OCI-M2 (cell line): ENCODE measurements around the gene SLC48A1.

Experiments
- DNase-seq: peaks from one replicate; lab custom pipeline; 2025; ENCODE audit not compliant: unreplicated experiment; lab: John Stamatoyannopoulos, UW

SLC48A1 gene

DNA sequence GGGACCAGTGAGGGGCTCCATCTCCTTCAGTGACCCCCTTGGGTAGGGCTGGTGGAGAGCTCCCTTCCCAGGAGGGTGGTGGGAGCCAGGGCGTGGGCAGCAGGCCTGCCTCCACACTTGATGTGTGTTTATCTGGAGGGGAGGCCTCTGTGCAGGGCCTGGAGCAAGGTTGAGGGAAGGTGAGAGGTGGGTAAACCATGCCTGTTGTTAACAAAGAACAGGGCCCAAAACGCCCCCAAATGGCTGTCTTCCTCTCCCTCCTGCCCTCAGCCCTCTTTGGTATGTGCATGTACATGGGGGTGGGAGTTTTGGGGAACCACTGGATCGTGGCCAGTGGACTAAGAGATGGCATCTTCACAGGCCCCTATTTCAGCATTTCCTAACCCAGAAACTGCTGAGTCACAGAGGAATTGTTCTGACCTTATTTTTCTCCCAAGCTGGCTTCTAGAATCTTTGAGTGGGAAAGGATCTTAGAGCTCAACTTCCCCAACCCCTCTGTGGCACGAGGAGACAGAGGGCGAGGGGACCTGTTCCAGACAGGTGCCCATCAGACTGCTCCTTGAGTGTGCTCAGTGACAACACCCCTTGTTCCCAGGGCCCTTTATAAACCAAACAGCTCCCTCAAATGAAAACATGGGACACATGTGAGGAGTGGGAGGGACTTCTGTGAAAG is 3.6 kb downstream of the SLC48A1 start:
- no peak for DNase-seq

DNA sequence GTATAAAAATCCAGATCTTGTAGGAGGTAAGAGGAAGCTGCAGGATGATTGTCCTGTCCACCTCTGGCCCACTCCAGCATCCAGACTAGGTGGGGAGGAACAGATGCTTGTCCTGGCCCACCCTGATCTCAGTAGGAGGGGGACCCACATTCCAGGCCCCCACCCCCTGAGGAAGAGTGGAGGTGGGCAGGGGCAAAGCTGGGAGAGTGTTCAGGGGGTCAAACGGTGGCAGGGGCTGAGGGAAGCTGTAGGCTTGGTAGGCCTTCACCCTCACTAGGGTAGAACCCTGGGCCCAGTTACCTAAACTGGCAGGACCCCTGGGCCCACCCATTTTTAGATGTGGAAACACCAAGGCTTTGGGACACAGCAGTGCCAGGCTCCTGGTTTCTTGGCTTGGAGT is 4.1 kb downstream of the SLC48A1 start:
- no peak for DNase-seq

DNA sequence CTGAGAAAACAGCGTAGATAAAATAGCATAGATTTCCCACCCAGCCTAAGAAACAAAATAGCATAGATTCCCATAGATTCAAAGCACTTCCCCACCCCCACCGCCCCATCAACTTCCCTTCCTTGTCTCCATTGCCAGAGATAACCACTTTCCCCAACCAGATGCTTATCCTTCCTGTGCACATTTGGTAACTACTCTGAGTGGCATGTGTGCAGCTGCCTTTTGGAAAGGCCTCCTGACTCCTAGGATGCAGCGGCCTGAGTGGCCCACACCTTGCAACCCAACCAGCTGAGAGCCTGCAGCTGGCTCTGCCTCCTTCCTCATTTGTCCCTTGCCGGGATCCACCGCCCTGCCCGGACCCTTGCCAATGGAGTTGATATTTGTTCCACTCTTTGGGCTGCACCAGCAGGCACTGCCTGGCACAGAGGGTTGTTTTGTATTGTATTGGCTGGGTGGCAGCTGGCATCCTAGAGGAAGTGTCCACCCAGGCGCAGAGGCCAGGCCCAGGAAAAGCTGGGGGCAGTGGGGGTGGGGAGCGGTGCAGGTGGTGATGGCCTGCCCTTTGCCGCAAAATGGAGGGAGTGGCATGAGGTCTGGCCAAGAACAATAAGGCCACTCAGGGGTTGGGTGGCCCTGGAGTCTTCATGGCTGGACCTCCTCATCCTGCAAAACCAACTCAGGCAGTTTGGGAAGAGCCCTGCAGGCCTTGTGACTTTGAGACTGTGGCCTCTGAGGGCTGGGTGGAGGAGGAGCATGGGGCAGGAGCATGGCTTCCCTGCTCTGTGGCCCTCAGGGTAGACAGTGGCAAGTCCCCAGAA is 4.9 kb downstream of the SLC48A1 start:
- DNase-seq = peak; percentile 64

DNA sequence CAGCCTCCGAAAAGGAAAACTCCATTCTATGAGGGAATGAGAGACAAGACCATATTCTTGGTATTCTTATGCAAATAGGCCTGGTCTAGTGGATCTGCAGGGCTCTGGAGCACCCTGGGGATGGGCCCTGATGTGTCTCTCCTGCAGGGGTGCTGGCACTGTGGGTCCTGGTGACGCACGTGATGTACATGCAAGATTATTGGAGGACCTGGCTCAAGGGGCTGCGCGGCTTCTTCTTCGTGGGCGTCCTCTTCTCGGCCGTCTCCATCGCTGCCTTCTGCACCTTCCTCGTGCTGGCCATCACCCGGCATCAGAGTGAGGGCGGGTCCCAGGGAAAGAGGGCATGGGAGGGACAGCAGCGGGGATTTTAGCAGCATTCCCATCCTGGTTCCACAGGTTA is 5.8 kb downstream of the SLC48A1 start:
- DNase-seq = no peak

DNA sequence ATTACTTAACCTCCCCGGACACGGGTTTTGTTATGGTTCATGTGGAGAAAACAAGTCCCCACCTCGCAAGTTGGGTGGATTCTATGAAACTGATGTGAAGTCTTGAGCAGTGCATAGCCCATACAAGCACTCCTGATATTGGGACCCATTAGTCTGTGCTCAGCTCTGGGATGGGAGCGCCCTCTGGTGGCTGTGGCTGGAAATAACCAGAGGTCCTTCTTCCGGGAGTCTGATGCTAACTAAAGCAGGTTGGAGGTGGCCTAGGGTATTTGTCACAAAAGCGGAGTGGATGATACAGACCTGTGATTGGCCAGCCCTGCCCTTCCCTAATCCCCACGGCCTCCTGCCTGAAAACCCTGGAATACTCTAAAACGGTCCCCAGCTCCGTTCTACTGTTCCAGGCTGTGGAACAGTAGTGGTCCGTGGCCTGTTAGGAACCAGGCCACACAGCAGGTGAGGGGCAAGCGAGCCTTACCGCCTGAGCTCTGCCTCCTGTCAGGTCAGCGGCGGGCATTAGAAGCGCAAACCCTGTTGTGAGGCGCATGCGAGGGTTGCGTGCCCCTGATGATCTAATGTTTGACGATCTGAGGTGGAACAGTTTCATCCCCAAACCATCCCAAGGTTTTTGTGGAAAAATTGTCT is 6.4 kb downstream of the SLC48A1 start:
- peak; percentile 42 for DNase-seq

DNA sequence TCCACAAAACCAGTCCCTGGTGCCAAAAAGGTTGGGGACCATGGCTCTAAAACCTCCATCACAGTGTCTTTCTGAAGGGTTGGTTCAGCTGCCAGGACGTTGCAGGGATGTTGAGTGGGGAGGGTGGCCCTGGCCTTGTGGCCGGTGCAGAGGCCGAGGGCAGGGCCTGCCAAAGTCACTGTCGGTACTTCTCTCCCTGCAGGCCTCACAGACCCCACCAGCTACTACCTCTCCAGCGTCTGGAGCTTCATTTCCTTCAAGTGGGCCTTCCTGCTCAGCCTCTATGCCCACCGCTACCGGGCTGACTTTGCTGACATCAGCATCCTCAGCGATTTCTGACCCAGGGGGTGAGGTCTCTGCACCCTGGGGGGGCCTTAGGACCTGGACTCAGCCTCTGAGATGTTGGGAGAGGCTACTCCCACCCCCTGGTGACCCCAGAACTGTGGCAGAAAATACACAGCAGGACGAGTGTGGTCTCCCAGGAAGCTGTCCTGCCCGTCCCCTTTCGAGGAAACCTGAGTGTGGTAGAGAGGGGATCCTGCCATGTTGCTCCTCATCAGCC is 7.0 kb downstream of the SLC48A1 start:
- no peak for DNase-seq

DNA sequence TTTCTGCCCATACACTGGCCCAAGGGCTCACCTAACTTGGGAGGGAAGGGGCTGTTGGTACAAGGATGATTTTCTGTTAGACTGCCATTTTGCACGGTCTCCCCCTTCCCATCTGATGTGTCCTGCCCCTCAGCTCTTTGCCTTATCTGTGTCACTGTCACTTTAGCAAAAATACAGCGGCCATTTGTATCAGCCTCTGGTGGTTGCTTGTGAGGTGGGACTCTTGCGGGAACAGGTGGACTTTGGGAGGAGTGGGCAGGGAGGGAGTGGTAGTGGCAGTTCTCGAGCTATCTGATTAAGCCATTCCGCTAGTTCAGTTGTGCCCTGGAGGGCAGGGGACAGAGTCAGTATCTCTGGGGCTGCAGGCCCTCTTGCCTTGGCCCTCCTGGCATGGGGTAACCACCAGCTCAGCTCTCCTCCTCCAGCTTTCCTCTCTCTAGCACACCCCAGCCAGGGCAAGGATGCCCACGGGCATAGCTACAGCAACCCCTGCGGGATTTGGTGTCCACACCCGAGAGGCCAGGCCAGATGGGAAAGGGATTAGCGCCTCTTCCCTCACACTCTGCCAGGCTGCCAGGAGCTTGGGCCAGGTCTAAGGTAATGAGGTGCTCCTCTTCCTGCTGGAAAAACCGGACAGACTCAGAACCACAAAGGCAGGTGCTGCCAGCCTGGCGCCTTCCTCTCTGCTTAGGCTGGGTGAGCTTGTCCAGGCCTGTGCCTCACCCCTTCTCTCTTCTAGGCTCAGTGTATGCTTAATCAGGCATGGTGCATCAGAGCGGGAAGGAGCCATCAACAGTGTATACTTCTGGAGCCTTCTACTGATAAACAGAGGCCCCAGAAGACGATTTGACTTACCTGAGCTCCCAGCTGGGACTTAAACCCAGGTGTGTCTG is 8.7 kb downstream of the SLC48A1 start:
- no peak for DNase-seq

DNA sequence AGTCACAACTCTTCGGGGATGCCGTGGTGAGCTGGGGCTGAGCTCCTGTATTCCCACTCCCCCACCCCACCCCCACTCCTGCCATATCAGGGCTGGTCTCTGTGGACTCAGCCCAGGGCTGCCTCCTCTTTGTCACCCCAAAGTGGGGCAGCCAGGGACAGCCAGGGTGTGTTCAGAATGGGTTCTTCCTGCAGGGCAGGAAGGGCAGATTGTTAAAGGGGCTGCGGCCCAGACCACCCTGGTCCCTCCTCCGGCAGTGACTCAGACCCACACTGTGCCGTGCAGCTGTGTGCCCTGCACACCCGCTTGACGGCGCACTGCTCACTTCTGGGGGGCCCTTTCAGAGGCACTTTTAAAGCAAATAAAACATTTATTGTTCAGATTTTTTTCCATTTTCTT is 9.3 kb downstream of the SLC48A1 start:
- no peak for DNase-seq

DNA sequence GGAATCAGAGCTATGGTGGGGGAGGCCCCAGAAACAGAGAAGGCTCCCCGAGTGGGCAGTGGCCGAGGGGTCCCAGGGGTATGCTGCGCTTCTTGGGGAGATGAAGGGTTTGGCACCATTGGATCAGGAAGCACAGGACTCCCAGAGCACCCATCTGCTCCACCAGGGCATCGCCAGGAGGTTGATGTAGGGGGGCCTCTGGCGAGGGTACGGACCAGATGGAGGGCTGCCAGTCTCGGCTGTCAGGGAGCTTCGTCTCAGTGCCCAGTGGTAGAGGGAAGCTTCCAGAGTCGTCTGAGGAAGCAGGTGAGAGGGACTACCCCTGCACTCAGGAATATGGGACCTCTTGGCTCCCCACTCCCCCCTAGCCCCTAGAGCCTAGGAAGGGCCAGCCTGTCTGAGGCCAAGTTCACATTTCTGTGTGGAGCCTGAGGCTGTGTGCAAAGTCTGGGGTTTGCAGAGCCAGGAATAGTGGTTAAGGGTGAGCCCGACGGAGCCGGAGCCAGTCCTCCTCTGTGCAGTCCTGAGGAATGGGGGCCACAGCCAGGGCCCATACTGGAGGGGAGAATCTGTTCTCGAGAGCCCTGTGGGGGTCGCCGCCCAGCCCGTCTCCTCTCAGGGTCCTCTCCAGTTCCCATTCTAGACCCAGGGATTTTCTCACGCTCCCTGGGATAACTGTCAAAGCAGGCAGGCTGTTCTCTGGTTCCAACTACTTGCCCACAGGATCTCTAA is 10.2 kb downstream of the SLC48A1 start:
- no peak for DNase-seq

DNA sequence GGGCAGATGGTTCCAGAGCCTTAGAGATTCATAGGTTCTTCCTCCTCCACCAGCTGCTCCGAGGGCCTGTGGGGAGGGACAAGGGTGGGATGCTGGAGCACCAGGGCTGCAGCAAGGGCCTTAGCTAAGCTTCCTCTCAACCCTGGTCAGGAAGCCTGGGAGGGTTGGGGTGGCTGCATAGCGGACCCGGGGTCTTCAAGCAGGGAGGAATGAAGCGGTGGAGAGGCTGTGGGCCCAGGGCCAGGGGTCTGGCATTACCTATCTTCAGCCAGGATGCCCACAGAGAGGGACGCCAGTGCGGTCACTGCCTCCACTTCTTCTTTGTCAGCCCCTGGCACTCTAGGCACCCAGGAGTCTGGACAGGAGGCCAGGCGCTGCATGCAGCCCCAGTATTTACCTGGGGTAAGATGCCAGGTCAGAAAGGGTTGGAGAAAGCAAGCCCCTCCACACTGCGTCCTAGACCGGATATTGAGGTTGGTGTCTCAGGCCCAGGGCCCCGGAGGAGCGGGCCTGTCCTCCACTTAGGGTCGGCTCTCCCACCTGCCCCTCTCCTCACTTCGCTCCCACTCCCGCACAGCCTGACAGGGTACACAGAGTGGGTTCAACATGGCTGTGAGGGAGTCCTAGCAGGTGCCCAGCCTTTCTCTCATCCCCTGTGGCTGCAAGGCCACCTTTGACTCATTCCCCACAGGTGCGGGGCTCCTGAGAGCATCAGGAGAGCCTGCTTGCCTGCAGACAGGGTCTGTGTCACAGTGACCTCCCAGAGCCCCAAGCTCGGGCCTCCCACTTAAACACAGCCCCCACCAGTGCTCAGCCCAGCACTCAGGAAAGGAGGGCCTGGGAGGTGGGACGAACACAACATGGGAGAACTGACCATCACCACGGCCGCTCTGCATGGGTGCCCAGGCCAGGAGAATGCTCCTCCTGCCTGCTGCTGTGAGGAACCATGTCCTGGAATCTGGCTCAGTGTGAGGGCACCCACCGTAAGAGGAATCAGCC is 11.1 kb downstream of the SLC48A1 start:
- DNase-seq = no peak

DNA sequence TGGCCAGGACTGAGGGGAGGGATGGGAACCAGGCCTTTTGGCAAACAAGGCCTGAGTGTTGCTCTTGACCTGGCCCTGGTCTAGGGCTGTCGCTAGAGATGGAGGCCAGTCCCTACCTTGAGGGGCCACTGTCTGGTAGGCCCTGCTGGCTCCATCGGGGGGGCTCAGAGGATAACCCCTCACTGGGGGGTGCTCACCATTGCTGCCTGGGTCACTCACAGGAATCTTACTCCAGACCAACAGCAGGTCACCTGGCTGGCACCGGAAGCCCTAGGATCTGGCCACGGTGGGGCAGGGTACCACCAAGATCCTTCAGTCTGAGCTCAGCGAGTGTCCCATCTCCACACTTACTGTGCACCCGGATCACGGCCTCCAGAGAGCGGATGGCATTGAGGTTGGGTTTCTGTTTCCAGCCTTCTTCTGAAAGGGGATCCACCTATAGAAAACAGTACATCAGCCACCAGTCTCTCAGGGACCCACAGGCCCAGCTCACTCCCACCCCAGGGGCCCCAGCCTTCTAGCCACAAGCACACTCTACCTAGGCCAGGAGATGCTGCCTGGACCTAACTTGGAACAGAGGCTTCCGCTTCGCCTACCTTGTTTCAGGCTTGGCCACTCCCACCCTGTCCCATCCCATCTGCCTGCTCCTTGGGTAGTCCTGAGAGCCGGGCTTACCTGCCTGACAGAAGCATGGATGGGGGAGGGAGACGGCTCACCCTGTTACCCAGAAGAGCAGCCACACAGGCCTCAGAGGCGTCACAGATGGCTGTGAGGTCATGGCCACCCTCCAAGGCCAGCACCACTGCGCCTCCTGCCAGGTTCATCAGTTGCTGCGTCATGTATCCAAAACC is 12.2 kb downstream of the SLC48A1 start:
- DNase-seq = no peak

DNA sequence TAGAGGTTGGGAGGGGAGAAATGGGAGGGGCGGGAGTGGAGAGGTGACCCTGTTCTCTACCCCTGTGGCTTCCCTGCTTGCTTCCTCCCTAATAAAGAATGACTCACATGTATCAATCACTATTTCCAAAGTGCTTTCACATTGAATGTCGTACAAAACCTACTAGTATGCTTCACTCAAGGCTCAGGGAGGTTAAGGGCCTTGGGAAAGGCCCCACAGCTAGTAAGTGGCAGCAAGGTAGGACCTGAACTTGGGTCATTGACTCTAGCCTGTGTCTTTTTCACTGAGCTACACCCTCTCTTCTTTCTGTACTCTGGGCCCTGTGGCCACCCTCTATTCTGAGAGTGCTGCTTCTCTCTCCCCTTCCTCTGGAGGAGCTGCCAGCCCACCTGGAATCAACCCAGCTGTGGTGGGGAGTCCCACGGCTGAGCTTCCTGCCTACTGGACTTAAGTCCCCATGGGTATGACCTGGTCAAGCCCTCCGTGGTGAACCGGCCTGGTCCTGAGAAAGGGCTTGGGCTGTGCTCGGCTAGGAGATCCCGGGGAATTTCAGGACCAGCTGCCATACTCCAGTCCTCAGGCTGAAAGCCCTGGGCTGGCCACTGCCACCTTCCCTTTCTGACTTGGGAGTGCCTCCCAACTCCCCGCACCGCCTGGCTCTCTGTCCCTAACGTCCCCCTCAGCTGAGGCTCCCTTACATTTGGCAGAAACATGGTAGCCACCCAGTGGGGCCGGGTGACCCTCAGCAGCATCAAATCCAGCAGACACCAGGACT is 13.0 kb downstream of the SLC48A1 start:
- DNase-seq = no peak

DNA sequence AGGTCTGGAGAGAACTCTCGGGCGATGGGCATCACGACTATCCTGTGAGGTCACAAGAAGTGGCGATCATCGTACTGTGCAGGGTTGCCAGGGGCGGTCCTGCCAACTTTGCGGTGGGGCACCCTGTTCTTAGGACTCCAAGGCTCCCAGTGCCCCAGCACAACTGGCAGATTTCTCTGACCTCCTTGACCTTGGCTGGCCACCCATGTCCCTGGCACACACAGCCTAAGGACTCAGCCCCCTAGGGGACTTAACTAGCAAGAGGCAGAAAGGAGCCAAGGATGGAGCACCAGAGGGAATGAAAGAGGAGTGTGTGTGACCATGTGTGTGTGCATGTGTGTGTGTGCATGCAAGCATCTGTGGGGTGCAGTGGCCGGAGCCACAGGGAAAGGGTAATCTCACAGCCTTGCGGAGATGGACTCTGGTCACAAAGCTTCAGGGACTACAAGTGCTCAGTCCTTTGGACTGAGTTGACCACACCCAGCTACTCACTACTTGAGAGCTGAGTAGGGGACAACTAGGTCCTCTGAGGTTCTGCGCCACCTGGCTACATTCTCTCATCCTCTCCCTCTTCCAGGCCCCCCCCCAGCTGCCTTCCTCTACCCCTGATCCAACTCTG is 13.7 kb downstream of the SLC48A1 start:
- no peak for DNase-seq

DNA sequence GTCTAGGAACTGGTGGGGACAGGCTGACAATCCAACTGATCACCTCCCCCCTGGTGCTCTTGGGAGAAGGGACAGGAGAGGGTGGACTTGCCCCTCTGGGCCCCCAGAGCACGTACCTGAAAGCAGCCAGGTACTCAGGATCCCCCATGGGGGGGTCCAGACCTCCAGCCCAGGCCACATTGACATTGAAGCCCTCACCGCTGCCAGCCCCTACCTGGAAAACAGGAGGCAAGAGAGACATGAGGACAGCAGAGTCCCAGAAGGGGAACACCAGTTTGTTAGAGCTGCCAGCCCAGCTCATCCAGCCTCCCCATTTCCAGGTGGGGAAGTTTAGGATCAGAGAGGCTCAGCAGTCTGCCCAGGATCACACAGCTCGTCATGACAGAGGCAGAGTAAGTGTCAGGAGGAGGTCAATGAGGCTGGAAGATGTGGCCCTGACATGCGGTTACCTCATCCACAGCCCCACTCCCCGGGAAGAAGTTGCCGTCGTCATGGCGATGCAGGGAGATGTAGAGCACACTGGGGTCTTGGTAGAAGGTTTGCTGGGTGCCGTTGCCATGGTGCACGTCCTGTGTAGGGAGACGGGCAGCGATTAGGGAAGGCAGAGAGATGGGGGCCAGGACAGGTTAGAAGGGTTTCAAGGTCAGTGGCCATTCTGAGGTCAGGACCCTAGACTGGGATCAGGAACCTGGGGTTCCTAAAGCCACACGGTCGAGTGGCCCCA is 14.7 kb downstream of the SLC48A1 start:
- DNase-seq = no peak

DNA sequence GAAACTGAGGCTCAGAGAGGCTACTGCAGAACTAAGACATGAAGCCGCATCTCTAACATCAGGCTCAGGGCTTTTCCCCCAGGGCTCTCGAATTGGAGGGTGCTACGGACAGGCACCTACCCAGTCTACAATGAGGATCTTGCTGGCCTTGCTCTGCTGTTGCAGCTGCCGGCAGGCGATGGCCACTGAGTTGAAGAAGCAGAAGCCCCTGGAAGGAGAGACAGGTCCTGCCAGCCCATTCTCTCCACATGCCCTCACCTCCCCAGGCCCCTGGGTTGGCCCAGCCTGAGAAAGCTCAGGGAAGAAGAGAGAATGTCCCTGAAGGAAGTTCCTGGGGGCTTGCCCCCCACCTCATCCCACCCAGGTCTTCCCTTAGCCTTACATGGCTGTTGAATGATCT is 16.1 kb downstream of the SLC48A1 start:
- no peak for DNase-seq
